ENCODE data around the gene LTBP3.

LTBP3 gene

GRCh38 chr11:65505466-65506289 lies 52.5 kb downstream of the LTBP3 start:
- no peak for DNase-seq

- peak; percentile 12 for DNase-seq
Measured at GRCh38 chr11:65504674-65505465, 53.3 kb downstream of the LTBP3 start.

- peak; percentile 18 for DNase-seq
Measured at GRCh38 chr11:65503949-65504673, 54.0 kb downstream of the LTBP3 start.

GRCh38 chr11:65503368-65503948 lies 54.7 kb downstream of the LTBP3 start:
- no peak for DNase-seq

DNA sequence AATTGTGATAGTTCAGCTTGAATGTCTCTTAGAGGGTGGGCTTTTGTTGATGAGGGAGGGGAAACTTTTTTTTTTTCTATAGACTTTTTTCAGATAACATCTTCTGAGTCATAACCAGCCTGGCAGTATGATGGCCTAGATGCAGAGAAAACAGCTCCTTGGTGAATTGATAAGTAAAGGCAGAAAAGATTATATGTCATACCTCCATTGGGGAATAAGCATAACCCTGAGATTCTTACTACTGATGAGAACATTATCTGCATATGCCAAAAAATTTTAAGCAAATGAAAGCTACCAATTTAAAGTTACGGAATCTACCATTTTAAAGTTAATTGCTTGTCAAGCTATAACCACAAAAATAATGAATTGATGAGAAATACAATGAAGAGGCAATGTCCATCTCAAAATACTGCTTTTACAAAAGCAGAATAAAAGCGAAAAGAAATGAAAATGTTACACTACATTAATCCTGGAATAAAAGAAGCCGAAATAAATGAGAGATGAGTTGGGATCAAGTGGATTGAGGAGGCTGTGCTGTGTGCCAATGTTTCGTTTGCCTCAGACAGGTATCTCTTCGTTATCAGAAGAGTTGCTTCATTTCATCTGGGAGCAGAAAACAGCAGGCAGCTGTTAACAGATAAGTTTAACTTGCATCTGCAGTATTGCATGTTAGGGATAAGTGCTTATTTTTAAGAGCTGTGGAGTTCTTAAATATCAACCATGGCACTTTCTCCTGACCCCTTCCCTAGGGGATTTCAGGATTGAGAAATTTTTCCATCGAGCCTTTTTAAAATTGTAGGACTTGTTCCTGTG lies 55.4 kb downstream of the LTBP3 start:
- DNase-seq: peak; percentile 26

DNA sequence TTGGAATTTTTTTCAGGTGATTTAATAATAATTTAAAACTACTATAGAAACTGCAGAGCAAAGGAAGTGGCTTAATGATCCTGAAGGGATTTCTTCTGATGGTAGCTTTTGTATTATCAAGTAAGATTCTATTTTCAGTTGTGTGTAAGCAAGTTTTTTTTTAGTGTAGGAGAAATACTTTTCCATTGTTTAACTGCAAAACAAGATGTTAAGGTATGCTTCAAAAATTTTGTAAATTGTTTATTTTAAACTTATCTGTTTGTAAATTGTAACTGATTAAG lies 55.9 kb downstream of the LTBP3 start:
- no peak for DNase-seq

DNA sequence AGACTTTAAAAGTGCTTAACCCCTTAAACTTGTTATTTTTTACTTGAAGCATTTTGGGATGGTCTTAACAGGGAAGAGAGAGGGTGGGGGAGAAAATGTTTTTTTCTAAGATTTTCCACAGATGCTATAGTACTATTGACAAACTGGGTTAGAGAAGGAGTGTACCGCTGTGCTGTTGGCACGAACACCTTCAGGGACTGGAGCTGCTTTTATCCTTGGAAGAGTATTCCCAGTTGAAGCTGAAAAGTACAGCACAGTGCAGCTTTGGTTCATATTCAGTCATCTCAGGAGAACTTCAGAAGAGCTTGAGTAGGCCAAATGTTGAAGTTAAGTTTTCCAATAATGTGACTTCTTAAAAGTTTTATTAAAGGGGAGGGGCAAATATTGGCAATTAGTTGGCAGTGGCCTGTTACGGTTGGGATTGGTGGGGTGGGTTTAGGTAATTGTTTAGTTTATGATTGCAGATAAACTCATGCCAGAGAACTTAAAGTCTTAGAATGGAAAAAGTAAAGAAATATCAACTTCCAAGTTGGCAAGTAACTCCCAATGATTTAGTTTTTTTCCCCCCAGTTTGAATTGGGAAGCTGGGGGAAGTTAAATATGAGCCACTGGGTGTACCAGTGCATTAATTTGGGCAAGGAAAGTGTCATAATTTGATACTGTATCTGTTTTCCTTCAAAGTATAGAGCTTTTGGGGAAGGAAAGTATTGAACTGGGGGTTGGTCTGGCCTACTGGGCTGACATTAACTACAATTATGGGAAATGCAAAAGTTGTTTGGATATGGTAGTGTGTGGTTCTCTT lies 56.5 kb downstream of the LTBP3 start:
- DNase-seq: peak; percentile 27

- peak; percentile 24 for DNase-seq
Measured at GRCh38 chr11:65501186-65501471, 57.0 kb downstream of the LTBP3 start.

DNA sequence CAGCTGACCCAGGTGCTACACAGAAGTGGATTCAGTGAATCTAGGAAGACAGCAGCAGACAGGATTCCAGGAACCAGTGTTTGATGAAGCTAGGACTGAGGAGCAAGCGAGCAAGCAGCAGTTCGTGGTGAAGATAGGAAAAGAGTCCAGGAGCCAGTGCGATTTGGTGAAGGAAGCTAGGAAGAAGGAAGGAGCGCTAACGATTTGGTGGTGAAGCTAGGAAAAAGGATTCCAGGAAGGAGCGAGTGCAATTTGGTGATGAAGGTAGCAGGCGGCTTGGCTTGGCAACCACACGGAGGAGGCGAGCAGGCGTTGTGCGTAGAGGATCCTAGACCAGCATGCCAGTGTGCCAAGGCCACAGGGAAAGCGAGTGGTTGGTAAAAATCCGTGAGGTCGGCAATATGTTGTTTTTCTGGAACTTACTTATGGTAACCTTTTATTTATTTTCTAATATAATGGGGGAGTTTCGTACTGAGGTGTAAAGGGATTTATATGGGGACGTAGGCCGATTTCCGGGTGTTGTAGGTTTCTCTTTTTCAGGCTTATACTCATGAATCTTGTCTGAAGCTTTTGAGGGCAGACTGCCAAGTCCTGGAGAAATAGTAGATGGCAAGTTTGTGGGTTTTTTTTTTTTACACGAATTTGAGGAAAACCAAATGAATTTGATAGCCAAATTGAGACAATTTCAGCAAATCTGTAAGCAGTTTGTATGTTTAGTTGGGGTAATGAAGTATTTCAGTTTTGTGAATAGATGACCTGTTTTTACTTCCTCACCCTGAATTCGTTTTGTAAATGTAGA lies 57.6 kb downstream of the LTBP3 start:
- DNase-seq: peak; percentile 23

DNA sequence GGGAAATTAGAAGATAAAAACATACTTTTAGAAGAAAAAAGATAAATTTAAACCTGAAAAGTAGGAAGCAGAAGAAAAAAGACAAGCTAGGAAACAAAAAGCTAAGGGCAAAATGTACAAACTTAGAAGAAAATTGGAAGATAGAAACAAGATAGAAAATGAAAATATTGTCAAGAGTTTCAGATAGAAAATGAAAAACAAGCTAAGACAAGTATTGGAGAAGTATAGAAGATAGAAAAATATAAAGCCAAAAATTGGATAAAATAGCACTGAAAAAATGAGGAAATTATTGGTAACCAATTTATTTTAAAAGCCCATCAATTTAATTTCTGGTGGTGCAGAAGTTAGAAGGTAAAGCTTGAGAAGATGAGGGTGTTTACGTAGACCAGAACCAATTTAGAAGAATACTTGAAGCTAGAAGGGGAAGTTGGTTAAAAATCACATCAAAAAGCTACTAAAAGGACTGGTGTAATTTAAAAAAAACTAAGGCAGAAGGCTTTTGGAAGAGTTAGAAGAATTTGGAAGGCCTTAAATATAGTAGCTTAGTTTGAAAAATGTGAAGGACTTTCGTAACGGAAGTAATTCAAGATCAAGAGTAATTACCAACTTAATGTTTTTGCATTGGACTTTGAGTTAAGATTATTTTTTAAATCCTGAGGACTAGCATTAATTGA lies 58.3 kb downstream of the LTBP3 start:
- DNase-seq: peak; percentile 23

DNA sequence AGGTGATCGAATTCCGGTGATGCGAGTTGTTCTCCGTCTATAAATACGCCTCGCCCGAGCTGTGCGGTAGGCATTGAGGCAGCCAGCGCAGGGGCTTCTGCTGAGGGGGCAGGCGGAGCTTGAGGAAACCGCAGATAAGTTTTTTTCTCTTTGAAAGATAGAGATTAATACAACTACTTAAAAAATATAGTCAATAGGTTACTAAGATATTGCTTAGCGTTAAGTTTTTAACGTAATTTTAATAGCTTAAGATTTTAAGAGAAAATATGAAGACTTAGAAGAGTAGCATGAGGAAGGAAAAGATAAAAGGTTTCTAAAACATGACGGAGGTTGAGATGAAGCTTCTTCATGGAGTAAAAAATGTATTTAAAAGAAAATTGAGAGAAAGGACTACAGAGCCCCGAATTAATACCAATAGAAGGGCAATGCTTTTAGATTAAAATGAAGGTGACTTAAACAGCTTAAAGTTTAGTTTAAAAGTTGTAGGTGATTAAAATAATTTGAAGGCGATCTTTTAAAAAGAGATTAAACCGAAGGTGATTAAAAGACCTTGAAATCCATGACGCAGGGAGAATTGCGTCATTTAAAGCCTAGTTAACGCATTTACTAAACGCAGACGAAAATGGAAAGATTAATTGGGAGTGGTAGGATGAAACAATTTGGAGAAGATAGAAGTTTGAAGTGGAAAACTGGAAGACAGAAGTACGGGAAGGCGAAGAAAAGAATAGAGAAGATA lies 59.0 kb downstream of the LTBP3 start, which contains the start of gene MALAT1:
MALAT1 (plus strand) TSS at position 69 of the 736 bp plus-strand sequence.
- DNase-seq: peak; percentile 91

DNA sequence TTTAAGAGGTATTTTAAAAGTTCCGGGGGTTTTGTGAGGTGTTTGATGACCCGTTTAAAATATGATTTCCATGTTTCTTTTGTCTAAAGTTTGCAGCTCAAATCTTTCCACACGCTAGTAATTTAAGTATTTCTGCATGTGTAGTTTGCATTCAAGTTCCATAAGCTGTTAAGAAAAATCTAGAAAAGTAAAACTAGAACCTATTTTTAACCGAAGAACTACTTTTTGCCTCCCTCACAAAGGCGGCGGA lies 59.5 kb downstream of the LTBP3 start:
- DNase-seq: no peak

DNA sequence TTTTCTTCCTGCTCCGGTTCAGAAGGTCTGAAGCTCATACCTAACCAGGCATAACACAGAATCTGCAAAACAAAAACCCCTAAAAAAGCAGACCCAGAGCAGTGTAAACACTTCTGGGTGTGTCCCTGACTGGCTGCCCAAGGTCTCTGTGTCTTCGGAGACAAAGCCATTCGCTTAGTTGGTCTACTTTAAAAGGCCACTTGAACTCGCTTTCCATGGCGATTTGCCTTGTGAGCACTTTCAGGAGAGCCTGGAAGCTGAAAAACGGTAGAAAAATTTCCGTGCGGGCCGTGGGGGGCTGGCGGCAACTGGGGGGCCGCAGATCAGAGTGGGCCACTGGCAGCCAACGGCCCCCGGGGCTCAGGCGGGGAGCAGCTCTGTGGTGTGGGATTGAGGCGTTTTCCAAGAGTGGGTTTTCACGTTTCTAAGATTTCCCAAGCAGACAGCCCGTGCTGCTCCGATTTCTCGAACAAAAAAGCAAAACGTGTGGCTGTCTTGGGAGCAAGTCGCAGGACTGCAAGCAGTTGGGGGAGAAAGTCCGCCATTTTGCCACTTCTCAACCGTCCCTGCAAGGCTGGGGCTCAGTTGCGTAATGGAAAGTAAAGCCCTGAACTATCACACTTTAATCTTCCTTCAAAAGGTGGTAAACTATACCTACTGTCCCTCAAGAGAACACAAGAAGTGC lies 60.0 kb downstream of the LTBP3 start:
- peak; percentile 73 for DNase-seq

DNA sequence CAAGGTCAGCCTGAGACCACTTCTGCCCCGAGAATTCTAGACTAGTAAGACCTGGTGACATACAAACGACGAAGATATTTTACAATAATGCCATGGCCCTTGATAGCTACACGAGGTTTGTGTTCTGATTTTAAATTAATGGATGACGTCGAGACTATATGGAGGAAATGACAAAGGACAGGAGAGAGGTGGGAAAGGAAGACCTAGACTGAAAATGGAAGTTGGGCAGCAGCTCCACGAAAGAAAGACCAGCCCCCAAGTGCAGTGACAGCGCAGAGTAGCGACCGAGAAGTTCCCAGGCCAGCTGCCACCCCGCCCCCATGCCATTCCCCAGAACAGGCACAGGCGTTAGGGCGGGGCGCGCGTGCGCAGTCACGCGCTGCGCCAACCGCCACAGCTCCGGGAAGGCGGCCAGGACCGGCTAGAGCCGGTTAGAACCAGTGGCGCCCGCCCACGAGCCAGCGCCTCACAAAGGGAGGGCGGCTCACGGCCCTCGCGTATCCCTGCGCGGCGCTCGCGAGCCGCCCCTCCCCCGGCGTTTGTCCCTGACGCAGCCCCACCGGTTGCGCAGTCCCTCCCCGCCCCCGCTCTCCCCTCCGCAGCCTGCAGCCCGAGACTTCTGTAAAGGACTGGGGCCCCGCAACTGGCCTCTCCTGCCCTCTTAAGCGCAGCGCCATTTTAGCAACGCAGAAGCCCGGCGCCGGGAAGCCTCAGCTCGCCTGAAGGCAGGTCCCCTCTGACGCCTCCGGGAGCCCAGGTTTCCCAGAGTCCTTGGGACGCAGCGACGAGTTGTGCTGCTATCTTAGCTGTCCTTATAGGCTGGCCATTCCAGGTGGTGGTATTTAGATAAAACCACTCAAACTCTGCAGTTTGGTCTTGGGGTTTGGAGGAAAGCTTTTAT lies 60.8 kb downstream of the LTBP3 start:
- DNase-seq: peak; percentile 98

DNA sequence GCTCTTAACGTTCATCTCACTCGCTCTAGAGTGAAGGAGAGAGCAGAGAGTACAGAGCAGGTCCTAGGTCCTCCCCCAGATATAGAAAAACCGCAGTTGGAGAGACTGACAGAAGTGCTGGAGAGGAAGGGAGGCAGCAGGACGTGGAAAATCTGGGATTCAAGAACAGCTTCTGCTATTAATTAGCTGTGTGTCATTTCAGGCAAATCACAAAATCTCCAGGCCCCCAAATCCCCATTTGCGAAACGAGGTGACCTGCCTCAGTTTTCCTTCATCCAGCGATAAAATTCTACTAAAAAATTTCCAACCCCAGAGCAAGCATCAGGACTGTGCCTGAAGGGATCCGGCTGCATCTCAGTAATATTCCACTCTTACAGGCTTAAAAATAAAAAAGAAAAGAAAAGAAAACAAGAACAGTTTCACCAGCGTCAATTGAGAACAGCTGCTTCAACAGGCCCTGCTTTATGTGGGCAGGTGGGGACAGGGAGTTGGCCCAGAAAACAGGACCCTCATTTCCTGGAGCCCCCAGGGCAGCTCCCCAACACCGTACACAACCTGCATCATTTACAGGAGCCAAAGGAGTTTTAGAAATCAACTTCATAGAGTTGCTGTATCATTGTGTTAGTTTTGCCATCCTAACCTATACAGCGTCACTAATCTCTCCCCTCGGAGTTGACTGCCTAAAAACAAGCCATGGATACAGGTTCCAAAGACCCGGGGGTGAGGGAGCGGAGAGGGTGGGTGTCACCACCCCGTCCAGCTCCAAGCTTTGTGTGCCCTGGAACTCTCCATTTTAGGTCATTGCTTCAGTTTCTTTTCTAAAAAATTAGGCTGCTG lies 61.6 kb downstream of the LTBP3 start:
- DNase-seq: peak; percentile 47

GRCh38 chr11:65493367-65494176 lies 64.6 kb downstream of the LTBP3 start:
- no peak for DNase-seq
